Mesendoderm (in vitro differentiated cells): Measurements from ENCODE around the gene WNT5A.
A peak's percentile ranks its signal among the peaks of the same experiment; 100 is the strongest.

Experiments
- DNase-seq: peaks from one replicate; pipeline ENCODE4 v3.0.0; 2013
- H2AK5ac ChIP-seq: 2 replicates; pipeline ENCODE4 v1.6.1; 2013; ENCODE audit warnings: low read length, inconsistent platforms
- H2BK120ac ChIP-seq: 2 replicates; pipeline ENCODE4 v1.6.1; 2013; ENCODE audit warnings: low read depth, mild to moderate bottlenecking, low read length, moderate library complexity, mixed read lengths
- H2BK15ac ChIP-seq: replicated peaks from 2 replicates; pipeline ENCODE4 v1.6.1; 2013; ENCODE audit warnings: low read depth, mild to moderate bottlenecking, moderate library complexity
- H2BK5ac ChIP-seq: 2 replicates; pipeline ENCODE4 v1.6.1; 2013; ENCODE audit warnings: low read length, inconsistent platforms
- H3K18ac ChIP-seq: 2 replicates; pipeline ENCODE4 v1.6.1; 2013; ENCODE audit warnings: mild to moderate bottlenecking, low read length, mixed read lengths
- H3K23ac ChIP-seq: one replicate; pipeline ENCODE4 v1.6.1; 2013; ENCODE audit warnings: low read length
- H3K27ac ChIP-seq: 2 replicates; pipeline ENCODE4 v1.5.1; 2013; ENCODE audit warnings: low read depth, mild to moderate bottlenecking, inconsistent platforms, low read length, moderate library complexity
- H3K27me3 ChIP-seq: 2 replicates; pipeline ENCODE4 v1.6.1; 2013; ENCODE audit warnings: low read length, control low read depth, mild to moderate bottlenecking, inconsistent platforms; ENCODE audit not compliant: insufficient read depth, poor library complexity
- H3K36me3 ChIP-seq: 2 replicates; pipeline ENCODE4 v1.6.1; 2013; ENCODE audit warnings: low read length, inconsistent platforms; ENCODE audit not compliant: control insufficient read depth, insufficient read depth
- H3K4ac ChIP-seq: one replicate; pipeline ENCODE4 v1.6.1; 2013; ENCODE audit warnings: low read depth, mild to moderate bottlenecking, low read length, moderate library complexity
- H3K4me1 ChIP-seq: 2 replicates; pipeline ENCODE4 v1.6.1; 2013; ENCODE audit warnings: low read depth, low read length, inconsistent platforms; ENCODE audit not compliant: control insufficient read depth
- H3K4me2 ChIP-seq: 2 replicates; pipeline ENCODE4 v1.6.1; 2013; ENCODE audit warnings: low read length
- H3K4me3 ChIP-seq: 2 replicates; pipeline ENCODE4 v1.5.1; 2013; ENCODE audit warnings: mild to moderate bottlenecking, low read length
- H3K56ac ChIP-seq: one replicate; pipeline ENCODE4 v1.6.1; 2013; ENCODE audit warnings: low read length
- H3K79me1 ChIP-seq: 2 replicates; pipeline ENCODE4 v1.6.1; 2013; ENCODE audit warnings: low read length, inconsistent platforms
- H3K79me2 ChIP-seq: 2 replicates; pipeline ENCODE4 v1.6.1; 2013; ENCODE audit warnings: mild to moderate bottlenecking, low read length; ENCODE audit not compliant: control insufficient read depth, insufficient read depth
- H3K9ac ChIP-seq: 2 replicates; pipeline ENCODE4 v1.6.1; 2013; ENCODE audit warnings: low read length, inconsistent platforms
- H4K5ac ChIP-seq: one replicate; pipeline ENCODE4 v1.6.1; 2013; ENCODE audit warnings: low read length
- H4K8ac ChIP-seq: one replicate; pipeline ENCODE4 v1.6.1; 2013; ENCODE audit warnings: low read depth, mild to moderate bottlenecking, control low read depth, low read length, moderate library complexity
- WGBS: extraction: QIAGEN DNeasy Blood & Tissue Kit; methylation state at CpG from one replicate; pipeline ENCODE4 v1.1.7; 2013; ENCODE audit warnings: low lambda C conversion rate, missing lambda C conversion rate; ENCODE audit not compliant: insufficient coverage; ENCODE audit errors: extremely low coverage; 5-methylcytosine and 5-hydroxymethylcytosine counted together

Gene WNT5A

DNA sequence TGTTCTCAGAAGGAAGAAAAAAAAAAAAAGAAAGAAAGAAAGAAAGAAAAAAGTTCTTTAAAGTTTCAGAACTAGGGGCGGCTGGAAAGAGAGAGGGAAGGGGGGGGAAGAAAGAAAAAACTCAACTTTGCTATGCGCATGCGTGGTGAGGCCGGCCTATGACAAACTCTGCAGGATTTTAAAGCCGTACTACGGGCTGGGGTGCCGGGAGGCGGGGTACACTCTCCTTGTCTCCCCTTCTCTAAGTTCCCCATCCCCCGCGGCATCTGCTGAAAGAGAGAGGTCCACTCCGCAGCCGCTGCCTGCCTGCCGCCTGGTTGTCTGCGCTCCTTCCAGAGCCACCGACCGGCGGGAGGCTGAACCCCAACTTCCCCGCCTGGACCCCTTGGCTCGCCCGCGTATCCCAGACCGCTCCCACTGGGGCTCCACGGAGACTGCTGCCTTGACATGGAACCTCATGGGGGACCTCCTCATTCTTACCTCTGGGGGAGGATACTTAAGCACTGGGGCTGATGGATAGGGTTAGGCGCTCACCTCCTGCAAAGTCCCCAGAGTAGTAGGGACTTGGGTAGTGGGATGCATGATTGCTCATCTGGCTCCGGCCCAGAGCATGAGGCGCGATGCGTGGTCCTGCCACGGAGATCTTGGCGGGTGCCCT lies 1.4 kb upstream of the WNT5A start:
- WGBS: no CpG with 5 or more reads among the region's 30 CpGs
- H2BK120ac ChIP-seq: no peak overlapping the region
- no peak overlapping the region for H2AK5ac ChIP-seq
- H3K79me1 ChIP-seq: peaks cover 2% of the 10 kb centered on the region
- peak overlapping the region; percentile 61 for H3K4me3 ChIP-seq
- peak overlapping the region; percentile 30 for H3K23ac ChIP-seq
- H3K56ac ChIP-seq: peak overlapping the region; percentile 94
- peaks cover 7% of the 10 kb centered on the region for H3K4me1 ChIP-seq
- DNase-seq: peak; percentile 75
- no peak overlapping the region for H3K27ac ChIP-seq
- H3K4ac ChIP-seq: peak overlapping the region; percentile 92
- H3K9ac ChIP-seq: peak overlapping the region; percentile 80
- H2BK15ac ChIP-seq: no peak overlapping the region
- no peak overlapping the region for H4K8ac ChIP-seq
- peaks cover 21% of the 10 kb centered on the region for H3K79me2 ChIP-seq
- H2BK5ac ChIP-seq: peak overlapping the region; percentile 58
- peak overlapping the region; percentile 97 for H3K4me2 ChIP-seq
- no peak overlapping the region for H4K5ac ChIP-seq
- no peaks in the 10 kb centered on the region for H3K27me3 ChIP-seq
- H3K18ac ChIP-seq: peak overlapping the region; percentile 83
- H3K36me3 ChIP-seq: no peaks in the 10 kb centered on the region

- peak overlapping the region; percentile 64 for H3K4me2 ChIP-seq
- DNase-seq: peak; percentile 77
- H3K36me3 ChIP-seq: no peaks in the 10 kb centered on the region
- peak overlapping the region; percentile 89 for H3K27ac ChIP-seq
- peak overlapping the region; percentile 80 for H3K9ac ChIP-seq
- peak overlapping the region; percentile 92 for H3K4ac ChIP-seq
- H2BK5ac ChIP-seq: peak overlapping the region; percentile 70
- H3K4me3 ChIP-seq: peak overlapping the region; percentile 61
- H4K8ac ChIP-seq: peak overlapping the region; percentile 0
- peaks cover 2% of the 10 kb centered on the region for H3K79me1 ChIP-seq
- H2BK15ac ChIP-seq: no peak overlapping the region
- peak overlapping the region; percentile 0 for H2BK120ac ChIP-seq
- H3K56ac ChIP-seq: peak overlapping the region; percentile 86
- no peaks in the 10 kb centered on the region for H3K27me3 ChIP-seq
- peaks cover 24% of the 10 kb centered on the region for H3K79me2 ChIP-seq
- H3K23ac ChIP-seq: peak overlapping the region; percentile 69
- H2AK5ac ChIP-seq: peak overlapping the region; percentile 6
- H3K18ac ChIP-seq: peak overlapping the region; percentile 89
- peaks cover 7% of the 10 kb centered on the region for H3K4me1 ChIP-seq
- WGBS: no CpG with 5 or more reads among the region's 71 CpGs
- no peak overlapping the region for H4K5ac ChIP-seq
Observed at GRCh38 chr3:55487381-55488241, 505 bp upstream of the WNT5A start.

DNA sequence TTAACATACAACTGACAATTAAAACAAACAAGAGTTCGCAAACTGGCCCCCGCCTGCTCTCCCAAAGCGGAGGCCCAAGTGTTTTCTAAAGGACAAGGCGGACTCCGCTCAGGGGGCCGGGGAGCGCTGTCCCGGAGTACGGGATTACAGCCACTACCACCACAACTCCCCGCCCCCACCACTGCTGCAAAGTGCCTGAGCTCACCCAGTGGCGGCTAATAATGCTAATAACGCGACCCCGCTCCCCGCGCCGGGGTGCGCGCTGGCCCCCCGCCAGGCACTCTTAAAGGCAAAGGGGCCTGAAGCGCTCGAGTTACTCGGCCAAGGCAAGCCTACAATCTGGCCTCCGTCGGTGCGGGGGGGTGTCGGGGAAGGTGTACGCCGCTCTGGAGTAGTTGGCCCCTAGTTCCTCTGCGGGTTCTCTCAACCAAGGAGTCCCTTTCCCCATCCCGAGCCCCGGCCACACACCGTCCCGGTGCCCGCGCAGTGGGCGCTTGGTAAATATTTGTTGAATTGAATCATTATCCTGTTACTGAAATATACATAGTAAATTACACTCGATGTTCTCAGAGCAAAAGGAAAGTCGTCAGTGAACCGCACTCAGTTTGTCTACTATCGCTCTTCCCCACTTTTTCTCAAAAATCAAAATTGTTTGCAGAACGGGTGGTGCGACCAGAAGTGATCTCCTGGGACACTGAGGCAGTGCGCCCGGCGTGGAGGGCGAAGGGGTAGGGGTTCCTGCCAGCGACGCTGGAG lies 827 bp downstream of the WNT5A start:
- no CpG with 5 or more reads among the region's 49 CpGs for WGBS
- H3K18ac ChIP-seq: peak overlapping the region; percentile 82
- peak overlapping the region; percentile 27 for H2BK5ac ChIP-seq
- H3K4me1 ChIP-seq: peaks cover 9% of the 10 kb centered on the region
- peak overlapping the region; percentile 80 for H3K9ac ChIP-seq
- peak overlapping the region; percentile 86 for H3K56ac ChIP-seq
- H3K4ac ChIP-seq: peak overlapping the region; percentile 21
- H2AK5ac ChIP-seq: no peak overlapping the region
- no peak overlapping the region for H4K5ac ChIP-seq
- no peak overlapping the region for H2BK15ac ChIP-seq
- H3K4me3 ChIP-seq: peak overlapping the region; percentile 61
- H3K79me2 ChIP-seq: peaks cover 32% of the 10 kb centered on the region
- H3K27me3 ChIP-seq: peaks cover 2% of the 10 kb centered on the region
- H3K27ac ChIP-seq: peak overlapping the region; percentile 89
- peaks cover 6% of the 10 kb centered on the region for H3K79me1 ChIP-seq
- H2BK120ac ChIP-seq: no peak overlapping the region
- H3K23ac ChIP-seq: no peak overlapping the region
- no peaks in the 10 kb centered on the region for H3K36me3 ChIP-seq
- H4K8ac ChIP-seq: no peak overlapping the region
- H3K4me2 ChIP-seq: peak overlapping the region; percentile 64
- DNase-seq: peak; percentile 80

DNA sequence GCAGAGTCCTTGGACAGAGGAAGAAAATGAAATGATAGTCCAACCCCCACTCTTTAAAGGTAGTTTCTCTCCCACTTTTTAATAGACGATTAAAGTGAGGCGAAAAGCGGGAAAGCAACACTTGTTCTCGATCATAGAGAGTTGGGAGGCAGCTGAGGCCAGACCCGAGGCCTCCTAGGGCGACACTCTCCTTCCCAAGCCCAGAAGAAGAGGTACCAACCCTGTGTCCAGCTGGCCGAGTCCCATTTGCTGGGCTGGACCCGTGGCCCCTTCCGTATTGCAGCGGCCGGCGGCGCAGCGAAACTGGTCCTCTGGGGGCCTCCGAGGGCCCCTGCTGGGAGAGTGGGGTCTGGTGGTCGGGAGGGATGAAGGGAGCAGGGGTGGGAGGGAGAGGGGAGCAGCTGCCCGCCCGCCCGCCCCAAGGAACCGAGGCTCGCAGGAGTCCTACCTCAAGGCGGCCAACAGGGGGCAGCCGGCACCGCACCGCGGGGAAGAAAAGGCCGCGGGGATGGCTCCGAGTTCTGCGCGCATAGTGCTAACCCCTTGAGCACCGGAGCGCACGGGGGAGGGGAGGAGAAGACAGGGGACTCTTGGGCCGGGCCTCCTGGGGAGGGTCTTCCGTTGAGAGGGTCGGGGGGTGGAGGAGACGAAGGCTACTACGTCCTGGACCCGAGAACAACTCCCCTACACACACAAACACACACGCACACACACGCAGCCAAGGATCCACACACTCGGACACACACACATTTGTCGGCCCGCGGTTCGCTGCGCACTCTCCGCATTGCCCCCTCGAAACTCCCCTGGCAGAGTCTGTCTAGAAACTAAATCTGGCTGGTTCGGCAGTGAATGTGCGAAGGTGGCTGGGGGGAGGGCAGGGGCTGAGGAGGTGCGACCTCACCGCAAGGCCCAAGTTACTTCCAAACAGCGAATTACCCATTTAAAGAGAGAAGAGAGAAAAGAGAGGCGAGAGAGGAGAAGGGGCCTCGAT lies 2.0 kb downstream of the WNT5A start:
- peak; percentile 95 for DNase-seq
- H4K8ac ChIP-seq: no peak overlapping the region
- H3K36me3 ChIP-seq: no peaks in the 10 kb centered on the region
- H3K4ac ChIP-seq: peak overlapping the region; percentile 60
- no peak overlapping the region for H2AK5ac ChIP-seq
- peak overlapping the region; percentile 96 for H3K9ac ChIP-seq
- peak overlapping the region; percentile 76 for H3K4me3 ChIP-seq
- H3K56ac ChIP-seq: peak overlapping the region; percentile 97
- H3K23ac ChIP-seq: peak overlapping the region; percentile 89
- WGBS: no CpG with 5 or more reads among the region's 57 CpGs
- H3K79me2 ChIP-seq: peaks cover 32% of the 10 kb centered on the region
- H3K18ac ChIP-seq: peak overlapping the region; percentile 75
- peak overlapping the region; percentile 90 for H2BK5ac ChIP-seq
- H3K79me1 ChIP-seq: peaks cover 6% of the 10 kb centered on the region
- H3K27ac ChIP-seq: peak overlapping the region; percentile 74
- H2BK15ac ChIP-seq: no peak overlapping the region
- H2BK120ac ChIP-seq: no peak overlapping the region
- peaks cover 8% of the 10 kb centered on the region for H3K4me1 ChIP-seq
- peak overlapping the region; percentile 100 for H3K4me2 ChIP-seq
- H4K5ac ChIP-seq: peak overlapping the region; percentile 81
- peaks cover 7% of the 10 kb centered on the region for H3K27me3 ChIP-seq

DNA sequence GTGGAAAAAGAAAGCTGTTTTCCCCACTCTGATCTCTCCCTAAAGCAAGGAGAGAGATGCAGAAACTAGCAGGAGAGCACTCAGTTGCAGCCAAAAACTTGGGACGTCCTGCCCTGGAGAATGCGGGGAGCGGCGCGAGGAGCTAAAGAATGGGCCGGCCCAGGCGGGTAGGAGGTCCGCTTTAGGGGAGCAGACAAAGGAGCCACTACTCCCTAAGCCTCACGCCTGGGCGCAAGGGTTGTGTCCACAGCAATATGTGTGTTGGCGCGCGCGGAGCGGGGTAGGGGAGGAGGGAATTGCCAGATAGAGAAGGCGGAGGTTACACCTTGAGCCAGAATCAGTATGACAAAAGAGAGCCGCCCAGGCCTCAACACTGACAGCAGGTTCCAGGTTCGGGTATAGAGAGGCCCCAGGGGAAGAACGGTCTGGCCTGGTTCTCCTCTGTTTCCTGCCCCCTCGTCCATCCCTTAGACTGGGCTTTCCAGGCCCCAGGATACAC lies 2.9 kb downstream of the WNT5A start:
- H2BK15ac ChIP-seq: no peak overlapping the region
- peak overlapping the region; percentile 91 for H3K56ac ChIP-seq
- H3K4me3 ChIP-seq: peak overlapping the region; percentile 76
- H3K23ac ChIP-seq: no peak overlapping the region
- DNase-seq: peak; percentile 62
- H2BK120ac ChIP-seq: no peak overlapping the region
- peak overlapping the region; percentile 85 for H3K9ac ChIP-seq
- H3K36me3 ChIP-seq: no peaks in the 10 kb centered on the region
- H3K79me1 ChIP-seq: peaks cover 6% of the 10 kb centered on the region
- peaks cover 32% of the 10 kb centered on the region for H3K79me2 ChIP-seq
- no peak overlapping the region for H3K27ac ChIP-seq
- H3K4ac ChIP-seq: no peak overlapping the region
- peaks cover 11% of the 10 kb centered on the region for H3K27me3 ChIP-seq
- H4K8ac ChIP-seq: no peak overlapping the region
- peak overlapping the region; percentile 100 for H3K4me2 ChIP-seq
- no CpG with 5 or more reads among the region's 20 CpGs for WGBS
- H3K18ac ChIP-seq: no peak overlapping the region
- no peak overlapping the region for H2AK5ac ChIP-seq
- no peak overlapping the region for H4K5ac ChIP-seq
- H2BK5ac ChIP-seq: peak overlapping the region; percentile 35
- H3K4me1 ChIP-seq: peaks cover 8% of the 10 kb centered on the region
